Measurements from ENCODE around the gene NHS.

DNA sequence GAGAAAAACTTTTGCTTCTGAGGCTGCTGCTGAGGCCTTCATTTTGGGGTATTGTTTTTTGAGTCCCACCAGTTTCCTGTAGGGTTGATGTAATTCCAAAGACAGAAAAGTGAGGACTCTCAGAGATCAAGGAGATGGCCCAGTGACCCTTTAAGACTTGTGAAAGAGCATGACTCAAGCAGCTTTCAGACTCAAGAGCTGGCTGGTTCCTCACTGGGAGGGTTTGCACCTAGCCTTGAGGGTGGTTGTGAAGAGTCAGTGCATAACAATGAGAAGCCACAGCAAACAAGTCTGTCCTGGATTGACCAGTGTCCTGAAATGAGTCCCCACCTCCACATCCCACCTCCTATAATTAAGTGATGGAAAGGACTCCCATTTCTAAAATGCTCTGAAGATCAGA, 89.2 kb downstream of the NHS start:
- TF ChIP-seq, protein P1, sequence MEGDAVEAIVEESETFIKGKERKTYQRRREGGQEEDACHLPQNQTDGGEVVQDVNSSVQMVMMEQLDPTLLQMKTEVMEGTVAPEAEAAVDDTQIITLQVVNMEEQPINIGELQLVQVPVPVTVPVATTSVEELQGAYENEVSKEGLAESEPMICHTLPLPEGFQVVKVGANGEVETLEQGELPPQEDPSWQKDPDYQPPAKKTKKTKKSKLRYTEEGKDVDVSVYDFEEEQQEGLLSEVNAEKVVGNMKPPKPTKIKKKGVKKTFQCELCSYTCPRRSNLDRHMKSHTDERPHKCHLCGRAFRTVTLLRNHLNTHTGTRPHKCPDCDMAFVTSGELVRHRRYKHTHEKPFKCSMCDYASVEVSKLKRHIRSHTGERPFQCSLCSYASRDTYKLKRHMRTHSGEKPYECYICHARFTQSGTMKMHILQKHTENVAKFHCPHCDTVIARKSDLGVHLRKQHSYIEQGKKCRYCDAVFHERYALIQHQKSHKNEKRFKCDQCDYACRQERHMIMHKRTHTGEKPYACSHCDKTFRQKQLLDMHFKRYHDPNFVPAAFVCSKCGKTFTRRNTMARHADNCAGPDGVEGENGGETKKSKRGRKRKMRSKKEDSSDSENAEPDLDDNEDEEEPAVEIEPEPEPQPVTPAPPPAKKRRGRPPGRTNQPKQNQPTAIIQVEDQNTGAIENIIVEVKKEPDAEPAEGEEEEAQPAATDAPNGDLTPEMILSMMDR (IDR thresholded peaks at IDR 0.05): no peak
- no peak for TF ChIP-seq POLR2A (IDR thresholded peaks at IDR 0.05)

All from vagina (tissue), 2 donors.